ENCODE data around the gene MAPT.

DNA sequence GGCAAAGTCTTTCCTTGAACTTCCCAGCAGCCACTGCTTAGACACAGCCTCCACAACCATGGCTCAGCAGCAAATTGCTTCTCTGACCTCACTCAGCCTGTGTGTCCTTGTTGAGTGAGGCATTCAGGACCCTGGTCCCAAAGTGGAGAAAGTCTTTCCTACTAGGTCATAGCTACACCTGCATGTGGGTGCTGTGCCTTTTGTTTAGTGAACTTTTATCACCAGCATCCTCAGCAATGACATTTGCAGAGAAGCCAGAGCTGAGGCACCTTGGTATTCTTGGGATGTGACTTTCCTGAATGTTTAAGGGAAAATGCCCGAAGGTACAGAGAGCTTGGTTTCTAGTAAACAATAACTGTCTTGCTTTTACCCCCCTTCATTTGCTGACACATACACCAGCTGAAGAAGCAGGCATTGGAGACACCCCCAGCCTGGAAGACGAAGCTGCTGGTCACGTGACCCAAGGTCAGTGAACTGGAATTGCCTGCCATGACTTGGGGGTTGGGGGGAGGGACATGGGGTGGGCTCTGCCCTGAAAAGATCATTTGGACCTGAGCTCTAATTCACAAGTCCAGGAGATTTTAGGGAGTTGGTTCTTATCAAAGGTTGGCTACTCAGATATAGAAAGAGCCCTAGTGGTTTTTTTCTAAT is 83.7 kb downstream of the MAPT start:
- TF ChIP-seq, protein P1, sequence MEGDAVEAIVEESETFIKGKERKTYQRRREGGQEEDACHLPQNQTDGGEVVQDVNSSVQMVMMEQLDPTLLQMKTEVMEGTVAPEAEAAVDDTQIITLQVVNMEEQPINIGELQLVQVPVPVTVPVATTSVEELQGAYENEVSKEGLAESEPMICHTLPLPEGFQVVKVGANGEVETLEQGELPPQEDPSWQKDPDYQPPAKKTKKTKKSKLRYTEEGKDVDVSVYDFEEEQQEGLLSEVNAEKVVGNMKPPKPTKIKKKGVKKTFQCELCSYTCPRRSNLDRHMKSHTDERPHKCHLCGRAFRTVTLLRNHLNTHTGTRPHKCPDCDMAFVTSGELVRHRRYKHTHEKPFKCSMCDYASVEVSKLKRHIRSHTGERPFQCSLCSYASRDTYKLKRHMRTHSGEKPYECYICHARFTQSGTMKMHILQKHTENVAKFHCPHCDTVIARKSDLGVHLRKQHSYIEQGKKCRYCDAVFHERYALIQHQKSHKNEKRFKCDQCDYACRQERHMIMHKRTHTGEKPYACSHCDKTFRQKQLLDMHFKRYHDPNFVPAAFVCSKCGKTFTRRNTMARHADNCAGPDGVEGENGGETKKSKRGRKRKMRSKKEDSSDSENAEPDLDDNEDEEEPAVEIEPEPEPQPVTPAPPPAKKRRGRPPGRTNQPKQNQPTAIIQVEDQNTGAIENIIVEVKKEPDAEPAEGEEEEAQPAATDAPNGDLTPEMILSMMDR (IDR thresholded peaks at IDR 0.05), result no peak
- no peak for TF ChIP-seq POLR2A (IDR thresholded peaks at IDR 0.05)
